ENCODE data around the gene UPK2. TPM values are rescaled to one million over a fixed set of nuclear protein-coding genes. Genes with fewer than 3 reads are reported as not detected.

UPK2 gene
- under 1 TPM; 0.19 to 0.32 TPM for total RNA-seq

DNA sequence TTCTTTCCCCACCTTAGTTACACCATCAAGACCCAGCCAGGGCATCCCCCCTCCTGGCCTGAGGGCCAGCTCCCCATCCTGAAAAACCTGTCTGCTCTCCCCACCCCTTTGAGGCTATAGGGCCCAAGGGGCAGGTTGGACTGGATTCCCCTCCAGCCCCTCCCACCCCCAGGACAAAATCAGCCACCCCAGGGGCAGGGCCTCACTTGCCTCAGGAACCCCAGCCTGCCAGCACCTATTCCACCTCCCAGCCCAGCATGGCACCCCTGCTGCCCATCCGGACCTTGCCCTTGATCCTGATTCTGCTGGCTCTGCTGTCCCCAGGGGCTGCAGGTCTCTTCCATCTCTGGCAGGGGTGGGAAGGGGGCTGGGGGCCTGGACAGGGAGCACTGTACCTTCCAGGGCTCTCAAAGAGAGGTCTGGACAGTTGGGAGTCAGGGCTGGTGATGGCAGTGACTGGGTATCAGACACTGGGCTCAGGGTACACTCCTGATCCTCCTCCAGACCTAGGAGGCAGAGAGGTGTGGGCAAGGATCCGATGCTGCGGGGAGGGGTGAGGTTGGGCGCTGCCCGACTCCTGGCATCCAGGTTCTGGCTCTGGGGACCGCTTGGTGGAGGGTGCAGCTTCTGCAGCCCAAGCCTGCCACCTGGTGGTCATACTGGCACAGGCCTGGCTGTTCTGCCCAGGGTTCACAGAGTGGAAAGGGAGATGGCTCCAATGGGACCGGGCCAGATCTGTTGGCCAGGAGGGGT lies at the start of gene UPK2:
TSS of gene UPK2 (plus strand) at position 205 of the 753 bp plus-strand sequence. CDS start at position 258, 53 bp downstream.
- ChIA-PET POLR2A (interaction anchor here (0.6 kb wide), 1 partner anchor 61 kb away, joined by 3 read pairs; no protein-coding TSS in a partner anchor), CTCF (interaction anchor here (0.5 to 8.1 kb wide), 13 partner anchors 8 to 346 kb away, joined by 3 to 70 read pairs (median 4); no protein-coding TSS in a partner anchor)
- no peak within 1 kb of the TSS for H3K4me3 Mint-ChIP-seq
- peaks cover 5% of the 10 kb centered on the region for H3K4me1 Mint-ChIP-seq
- DNase-seq (peak; percentile 95), ATAC-seq (peak; percentile 100)
- H3K27ac Mint-ChIP-seq: peak within 1 kb of the TSS; percentile 0
- no peaks in the 10 kb centered on the region for H3K36me3 Mint-ChIP-seq (ENCODE audit: low read depth)
- no peaks in the 10 kb centered on the region for H3K27me3 Mint-ChIP-seq
- intact Hi-C loops (cut with DNase I, micrococcal nuclease): loop anchor here (1.0 kb wide), 5 partner anchors 26 to 361 kb away; no protein-coding TSS in a partner anchor
- H3K9me3 Mint-ChIP-seq (ENCODE audit: low read depth): no peaks in the 10 kb centered on the region

DNA sequence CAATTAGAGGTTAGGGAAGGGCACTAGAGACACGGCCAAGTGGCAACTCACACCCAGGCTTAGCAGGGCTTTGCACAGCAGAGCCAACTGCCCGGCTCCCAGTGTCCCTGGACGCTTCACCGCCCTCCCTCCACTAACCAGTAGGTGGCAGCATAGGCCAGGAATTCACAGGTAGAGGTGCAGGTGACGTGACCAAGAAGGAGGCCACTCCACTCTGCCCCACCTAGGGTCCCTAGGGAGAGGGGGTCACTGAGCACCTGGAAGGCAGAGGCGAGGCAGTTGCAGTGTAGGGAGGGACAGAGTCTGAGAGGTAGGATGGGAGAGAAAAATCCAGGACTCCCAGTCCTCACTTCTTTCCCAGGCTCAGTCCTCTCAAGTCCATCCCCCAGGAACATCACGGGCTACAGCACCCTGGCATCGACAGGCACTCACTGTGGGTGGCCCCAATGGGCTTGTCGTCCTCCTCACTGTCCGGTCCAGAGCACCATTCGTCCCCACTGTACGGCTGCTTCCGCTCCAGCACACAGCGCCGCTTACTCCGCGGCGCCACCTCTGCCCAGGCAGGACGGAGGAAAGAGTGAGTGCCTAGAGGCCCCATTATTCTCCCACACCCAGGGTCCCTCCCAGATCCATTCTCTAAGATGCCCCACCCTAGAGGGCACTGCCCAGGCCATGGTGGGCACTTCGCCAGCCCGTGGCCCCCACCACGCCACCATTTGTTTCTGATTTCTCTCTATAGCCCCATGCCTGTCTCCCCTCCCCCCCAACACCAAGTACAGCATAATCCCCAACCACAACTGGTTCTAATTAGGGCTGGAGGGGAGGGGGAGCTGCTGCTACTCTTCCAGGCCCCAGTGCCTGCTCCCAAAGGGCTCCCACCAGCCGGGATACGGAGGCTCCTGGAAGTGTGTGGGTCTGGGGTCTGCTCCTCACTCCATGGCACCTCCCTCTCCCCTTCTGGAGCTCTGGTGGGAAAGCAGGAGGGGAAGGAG lies 48.8 kb upstream of the UPK2 start:
- ATAC-seq (peak; percentile 66), DNase-seq (peak; percentile 92)
- H3K4me3 Mint-ChIP-seq: no peak overlapping the region
- ChIA-PET POLR2A (interaction anchor here (0.6 kb wide), 1 partner anchor 769 kb away, joined by 3 read pairs; no protein-coding TSS in a partner anchor), CTCF (interaction anchor here (0.6 to 10.3 kb wide), 13 partner anchors 12 to 217 kb away, joined by 3 to 96 read pairs (median 5); partner anchors contain the start of genes DDX6, TRAPPC4 and UPK2)
- intact Hi-C loops (cut with DNase I, micrococcal nuclease): loop anchor here (1.0 kb wide), 3 partner anchors 23 to 217 kb away; partner anchors contain the start of gene UPK2 (in 2 of the 2)
- peaks cover 16% of the 10 kb centered on the region for H3K36me3 Mint-ChIP-seq (ENCODE audit: low read depth)
- H3K27me3 Mint-ChIP-seq: no peaks in the 10 kb centered on the region
- no peaks in the 10 kb centered on the region for H3K9me3 Mint-ChIP-seq (ENCODE audit: low read depth)
- H3K4me1 Mint-ChIP-seq: peaks cover 48% of the 10 kb centered on the region
- H3K27ac Mint-ChIP-seq: peak overlapping the region; percentile 67

GRCh38 chr11:118908264-118908663 lies 47.8 kb upstream of the UPK2 start:
- Mint-ChIP-seq H3K27ac (peak overlapping the region; percentile 51), H3K36me3 (ENCODE audit: low read depth) (peaks cover 16% of the 10 kb centered on the region), H3K27me3 (no peaks in the 10 kb centered on the region), H3K4me3 (no peak overlapping the region), H3K9me3 (ENCODE audit: low read depth) (no peaks in the 10 kb centered on the region), H3K4me1 (peaks cover 57% of the 10 kb centered on the region)
- ChIA-PET CTCF (interaction anchor here (0.6 to 10.3 kb wide), 10 partner anchors 13 to 296 kb away, joined by 3 to 96 read pairs (median 4); partner anchors contain the start of genes CXCR5, TRAPPC4 and UPK2), POLR2A (interaction anchor here (1.0 kb wide), 1 partner anchor 18 kb away, joined by 5 read pairs; the partner anchor contains the start of gene BCL9L)
- no peak for DNase-seq
- ATAC-seq: no peak
- intact Hi-C loops (cut with DNase I, micrococcal nuclease): no loop called here

GRCh38 chr11:118908901-118909618 lies 47.0 kb upstream of the UPK2 start:
- Mint-ChIP-seq H3K27ac (peak overlapping the region; percentile 64), H3K4me1 (peaks cover 63% of the 10 kb centered on the region), H3K36me3 (ENCODE audit: low read depth) (peaks cover 16% of the 10 kb centered on the region), H3K9me3 (ENCODE audit: low read depth) (no peaks in the 10 kb centered on the region), H3K4me3 (no peak overlapping the region), H3K27me3 (no peaks in the 10 kb centered on the region)
- DNase-seq (peak; percentile 34), ATAC-seq (no peak)
- CTCF ChIA-PET: interaction anchor here (0.6 to 10.3 kb wide), 13 partner anchors 9 to 588 kb away, joined by 3 to 96 read pairs (median 3); partner anchors contain the start of genes CXCR5, TRAPPC4 and UPK2
- POLR2A ChIA-PET: interaction anchor here (0.5 to 2.3 kb wide), 5 partner anchors 17 to 120 kb away, joined by 3 to 10 read pairs (median 3); partner anchors contain the start of gene BCL9L
- intact Hi-C loops (cut with DNase I, micrococcal nuclease): no loop called here

DNA sequence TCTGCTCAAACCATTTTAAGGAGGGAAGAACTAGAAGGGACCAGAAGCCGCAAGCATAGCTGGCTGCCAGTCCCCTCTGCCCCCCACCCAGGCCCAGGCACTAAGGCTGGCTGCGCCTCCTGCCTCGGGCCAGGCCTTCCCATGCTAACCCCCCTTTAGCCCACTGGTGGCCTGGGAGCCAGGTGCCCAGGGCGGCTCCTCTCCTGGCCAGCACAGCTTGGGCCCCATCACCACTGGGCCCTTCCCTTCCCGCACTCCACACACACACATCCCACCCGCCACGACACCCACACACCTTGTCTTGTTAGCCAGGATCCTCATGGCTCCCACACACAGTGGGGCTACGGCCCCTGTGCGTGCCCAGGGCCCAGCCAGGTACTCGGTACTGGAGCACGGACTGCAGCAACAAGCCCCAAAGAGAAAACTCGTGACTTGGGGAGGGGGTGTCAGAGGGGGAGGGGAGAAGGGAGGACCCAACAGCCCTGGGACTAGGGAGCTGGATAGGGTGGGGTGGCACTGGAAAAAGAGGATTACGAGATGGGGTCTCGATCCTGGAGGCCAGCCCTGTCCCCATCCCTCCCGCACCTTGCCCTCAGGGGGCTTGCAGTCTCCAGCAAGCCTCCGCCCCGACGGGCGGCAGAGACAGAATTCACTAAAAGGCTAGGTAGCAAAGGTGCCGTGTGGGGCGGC lies 46.3 kb upstream of the UPK2 start:
- Mint-ChIP-seq H3K27ac (peak overlapping the region; percentile 60), H3K4me1 (peaks cover 70% of the 10 kb centered on the region), H3K4me3 (no peak overlapping the region), H3K9me3 (ENCODE audit: low read depth) (no peaks in the 10 kb centered on the region), H3K36me3 (ENCODE audit: low read depth) (peaks cover 16% of the 10 kb centered on the region), H3K27me3 (no peaks in the 10 kb centered on the region)
- no peak for ATAC-seq
- intact Hi-C loops (cut with DNase I, micrococcal nuclease): no loop called here
- ChIA-PET POLR2A (interaction anchor here (0.5 to 2.3 kb wide), 6 partner anchors 20 to 121 kb away, joined by 3 to 10 read pairs (median 3); partner anchors contain the start of gene DDX6), CTCF (interaction anchor here (0.6 to 10.3 kb wide), 9 partner anchors 10 to 589 kb away, joined by 3 to 96 read pairs (median 3); partner anchors contain the start of genes CXCR5 and UPK2)
- peak; percentile 35 for DNase-seq

- intact Hi-C loops (cut with DNase I, micrococcal nuclease): no loop called here
- Mint-ChIP-seq H3K27ac (peak overlapping the region; percentile 93), H3K9me3 (ENCODE audit: low read depth) (no peaks in the 10 kb centered on the region), H3K4me3 (peak overlapping the region; percentile 78), H3K27me3 (no peaks in the 10 kb centered on the region), H3K4me1 (peaks cover 77% of the 10 kb centered on the region), H3K36me3 (ENCODE audit: low read depth) (peaks cover 16% of the 10 kb centered on the region)
- ChIA-PET CTCF (interaction anchor here (6.4 to 10.3 kb wide), 2 partner anchors 21 to 45 kb away, joined by 70 to 96 read pairs; partner anchors contain the start of gene UPK2), POLR2A (interaction anchor here (0.8 to 2.3 kb wide), 5 partner anchors 19 to 121 kb away, joined by 3 to 10 read pairs (median 4); partner anchors contain the start of genes CXCR5 and DDX6)
- DNase-seq (peak; percentile 65), ATAC-seq (no peak)
These were observed 45.6 kb upstream of the UPK2 start for GRCh38 chr11:118910309-118911112.

- POLR2A ChIA-PET: interaction anchor here (1.0 to 3.7 kb wide), 8 partner anchors 11 to 122 kb away, joined by 4 to 26 read pairs (median 8); partner anchors contain the start of genes BCL9L, CXCR5 and DDX6
- intact Hi-C loops (cut with DNase I, micrococcal nuclease): no loop called here
- Mint-ChIP-seq H3K4me3 (peak overlapping the region; percentile 78), H3K36me3 (ENCODE audit: low read depth) (peaks cover 13% of the 10 kb centered on the region), H3K27ac (peak overlapping the region; percentile 100), H3K4me1 (peaks cover 85% of the 10 kb centered on the region), H3K27me3 (no peaks in the 10 kb centered on the region), H3K9me3 (ENCODE audit: low read depth) (no peaks in the 10 kb centered on the region)
- DNase-seq (peak; percentile 50), ATAC-seq (peak; percentile 1)
- CTCF ChIA-PET: interaction anchor here (0.6 to 10.3 kb wide), 6 partner anchors 20 to 124 kb away, joined by 3 to 96 read pairs (median 5); partner anchors contain the start of genes CXCR5 and UPK2
These were observed 44.8 kb upstream of the UPK2 start for GRCh38 chr11:118911113-118911879.

- DNase-seq (peak; percentile 92), ATAC-seq (peak; percentile 59)
- Mint-ChIP-seq H3K36me3 (ENCODE audit: low read depth) (peaks cover 9% of the 10 kb centered on the region), H3K9me3 (ENCODE audit: low read depth) (no peaks in the 10 kb centered on the region), H3K27ac (peak overlapping the region; percentile 100), H3K27me3 (no peaks in the 10 kb centered on the region), H3K4me1 (peaks cover 88% of the 10 kb centered on the region), H3K4me3 (peak overlapping the region; percentile 78)
- intact Hi-C loops (cut with DNase I, micrococcal nuclease): loop anchor here (1.0 kb wide), 1 partner anchor 16 kb away; no protein-coding TSS in a partner anchor
- ChIA-PET CTCF (interaction anchor here (0.6 to 10.3 kb wide), 9 partner anchors 17 to 222 kb away, joined by 3 to 96 read pairs (median 6); partner anchors contain the start of genes CXCR5, SLC37A4 and UPK2), POLR2A (interaction anchor here (1.2 to 3.7 kb wide), 8 partner anchors 11 to 122 kb away, joined by 4 to 26 read pairs (median 6); partner anchors contain the start of genes BCL9L and DDX6)
These were observed 44.0 kb upstream of the UPK2 start for GRCh38 chr11:118911880-118912741.

All from activated CD4-positive, alpha-beta T cell treated with anti-CD3 and anti-CD28 coated beads for 36 hours (primary cell).